Measurements from ENCODE around the gene SH3PXD2B.
"Not testable (repeated sequence)": the region's sequence is repeated elsewhere in the genome, so short reads cannot be mapped to it uniquely, and the experiment has no call there.

SH3PXD2B gene

GRCh38 chr5:172358345-172358744, 96.0 kb downstream of the SH3PXD2B start:
- FAIRE-seq, result no peak

GRCh38 chr5:172356527-172356926, 97.8 kb downstream of the SH3PXD2B start:
- no peak for FAIRE-seq

DNA sequence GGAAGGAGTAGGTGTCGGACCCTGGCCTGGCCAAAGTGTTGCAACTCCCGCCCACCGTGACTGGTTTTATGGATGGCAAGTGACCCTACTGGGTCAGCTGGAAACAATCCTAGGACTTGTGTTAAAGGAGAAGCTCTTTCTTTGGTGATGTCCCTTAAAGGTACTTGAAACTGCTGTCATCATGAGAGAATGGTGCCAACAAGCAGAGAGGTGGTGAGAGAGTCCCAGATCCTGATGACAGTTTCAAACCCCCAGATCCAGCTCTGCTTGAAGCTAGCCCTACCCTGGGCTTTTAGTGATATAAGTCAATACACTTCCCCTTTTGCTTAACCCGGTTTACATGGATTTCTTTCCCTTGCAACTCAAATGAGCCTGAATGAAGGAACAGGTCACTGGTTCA, 98.3 kb downstream of the SH3PXD2B start:
- no peak for FAIRE-seq

- FAIRE-seq, result no peak
Measured at GRCh38 chr5:172353846-172354245, 100.5 kb downstream of the SH3PXD2B start.

DNA sequence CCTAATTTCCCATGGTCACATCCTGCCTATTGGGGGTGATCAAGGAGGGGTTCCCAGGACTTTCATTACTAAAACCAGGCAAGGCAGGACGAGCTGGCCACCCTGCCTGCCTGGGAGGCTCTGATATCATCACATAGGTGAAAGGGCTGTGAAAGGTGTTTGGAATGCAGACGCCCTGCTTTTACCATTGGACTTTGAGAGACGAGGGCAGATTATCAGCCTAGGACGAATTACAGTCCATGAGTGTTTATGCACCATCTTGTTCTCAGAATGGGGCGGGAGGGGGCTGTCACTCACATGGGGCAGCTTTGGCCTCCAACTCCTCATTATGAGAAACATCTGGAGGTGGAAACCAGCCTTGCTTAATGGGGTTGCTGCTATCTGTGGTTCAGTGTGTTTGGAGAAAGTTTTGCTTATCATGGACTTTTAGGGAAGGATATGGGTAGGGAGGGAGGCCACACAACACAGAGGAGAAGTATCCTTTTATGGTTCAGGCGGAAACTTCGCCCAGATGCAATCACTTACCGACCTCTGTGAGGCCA, 101.0 kb downstream of the SH3PXD2B start:
- no peak for FAIRE-seq

DNA sequence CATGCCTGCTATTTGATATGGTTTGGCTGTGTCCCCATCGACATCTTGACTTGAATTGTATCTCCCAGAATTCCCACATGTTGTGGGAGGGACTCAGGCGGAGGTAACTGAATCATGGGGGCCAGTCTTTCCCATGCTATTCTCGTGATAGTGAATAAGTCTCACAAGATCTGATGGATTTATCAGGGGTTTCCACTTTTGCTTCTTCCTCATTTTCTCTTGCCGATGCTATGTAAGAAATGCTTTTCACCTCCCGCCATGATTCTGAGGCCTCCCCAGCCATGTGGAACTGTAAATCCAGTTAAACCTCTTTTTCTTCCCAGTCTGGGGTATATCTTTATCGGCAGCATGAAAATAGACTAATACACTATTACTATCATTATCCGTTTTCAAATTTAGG, 101.8 kb downstream of the SH3PXD2B start:
- not testable (repeated sequence) for FAIRE-seq

GRCh38 chr5:172351240-172351778, 103.0 kb downstream of the SH3PXD2B start:
- FAIRE-seq, result no peak

DNA sequence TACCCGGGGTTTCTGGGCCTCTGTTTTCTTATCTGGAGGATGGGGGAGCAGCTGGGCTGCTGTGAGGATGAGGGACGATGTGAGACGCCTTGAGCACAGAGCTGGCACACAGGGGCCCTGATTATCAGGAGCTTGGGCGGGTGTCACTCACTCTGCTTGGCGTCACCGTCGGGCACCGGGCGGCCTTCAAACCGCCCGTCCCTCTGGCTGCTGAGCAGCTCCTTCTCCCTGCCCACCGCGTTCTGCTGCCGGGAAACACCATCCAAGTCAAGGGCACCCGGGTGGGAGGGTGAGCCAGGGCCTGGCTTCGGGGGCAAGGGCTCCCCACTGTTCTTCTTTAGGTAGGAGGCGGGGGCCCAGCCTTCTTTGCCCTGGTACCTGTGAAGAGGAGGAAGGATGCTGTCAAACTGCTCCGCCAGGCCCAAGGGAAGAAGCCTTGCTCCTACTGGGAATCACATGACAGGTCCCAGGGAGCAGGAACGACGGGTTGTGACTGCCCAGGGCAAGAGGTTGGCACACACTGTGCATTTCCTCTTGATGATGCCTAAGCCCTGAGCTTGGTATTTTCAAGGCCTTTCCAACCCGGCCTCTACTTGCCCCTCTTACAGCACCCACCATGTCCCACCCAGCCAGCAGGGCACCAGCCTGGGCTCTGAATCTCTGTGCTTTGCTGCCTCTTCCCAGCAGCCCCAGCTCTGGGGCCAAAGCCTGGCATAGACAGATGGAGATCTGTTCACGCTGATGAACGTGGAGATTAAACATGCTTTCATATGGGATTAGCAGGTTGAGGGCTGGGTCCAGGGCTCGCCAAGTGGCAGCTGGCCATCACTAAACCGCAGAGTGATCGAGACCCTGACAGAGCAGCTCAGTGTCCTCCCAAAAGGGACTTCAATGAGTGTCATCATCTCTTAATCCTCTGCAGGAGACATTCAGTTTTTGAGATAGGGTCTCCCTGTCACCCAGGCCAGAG, 103.8 kb downstream of the SH3PXD2B start:
- no peak for FAIRE-seq

GRCh38 chr5:172348733-172349132, 105.6 kb downstream of the SH3PXD2B start:
- not testable (repeated sequence) for FAIRE-seq

DNA sequence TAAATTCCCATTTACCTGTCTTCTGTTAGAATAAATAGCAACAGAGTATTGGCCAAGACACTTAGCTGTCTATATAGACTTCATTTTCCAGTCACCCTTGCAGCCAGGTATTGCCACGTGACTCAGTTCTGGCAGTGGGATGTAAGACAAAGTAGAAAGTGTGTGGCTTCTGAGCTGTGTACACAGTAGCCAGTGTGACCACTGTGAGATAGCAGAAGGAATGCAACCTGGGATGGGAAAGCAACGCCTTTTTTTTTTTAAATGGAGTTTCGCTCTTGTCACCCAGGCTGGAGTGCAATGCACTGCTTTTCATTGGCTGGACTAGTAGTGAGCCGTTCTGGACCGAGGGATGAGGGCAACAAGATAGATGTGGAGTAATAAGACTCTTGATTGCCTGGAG, 106.2 kb downstream of the SH3PXD2B start:
- no peak for FAIRE-seq

GRCh38 chr5:172347496-172348052, 106.8 kb downstream of the SH3PXD2B start:
- no peak for FAIRE-seq

GRCh38 chr5:172345881-172346280, 108.4 kb downstream of the SH3PXD2B start:
- FAIRE-seq, result no peak

GRCh38 chr5:172344855-172345409, 109.4 kb downstream of the SH3PXD2B start:
- FAIRE-seq, result no peak

GRCh38 chr5:172343741-172344140, 110.6 kb downstream of the SH3PXD2B start:
- no peak for FAIRE-seq

DNA sequence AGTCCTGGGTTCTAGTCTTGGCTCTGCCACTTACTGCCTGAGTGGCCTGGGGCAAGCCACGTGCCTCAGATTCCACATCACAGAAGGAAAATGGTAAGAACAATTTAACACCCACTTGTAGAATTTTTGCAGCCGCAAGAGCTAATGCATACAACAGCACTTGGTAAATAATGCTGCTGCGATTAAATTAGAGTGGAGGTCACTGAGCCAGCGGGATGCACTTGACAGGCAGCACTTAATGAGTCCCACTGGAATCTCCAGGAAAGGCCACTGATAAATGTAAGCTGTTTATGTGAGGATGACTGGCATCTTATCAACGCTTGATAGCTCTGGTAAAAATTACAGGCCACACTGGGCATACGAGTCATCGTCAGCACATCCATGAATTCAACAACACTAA, 111.4 kb downstream of the SH3PXD2B start:
- no peak for FAIRE-seq

- no peak for FAIRE-seq
Measured at GRCh38 chr5:172339264-172340180, 114.8 kb downstream of the SH3PXD2B start.

- no peak for FAIRE-seq
Measured at GRCh38 chr5:172336676-172337285, 117.5 kb downstream of the SH3PXD2B start.

- no peak for FAIRE-seq
Measured at GRCh38 chr5:172336264-172336663, 118.1 kb downstream of the SH3PXD2B start.

DNA sequence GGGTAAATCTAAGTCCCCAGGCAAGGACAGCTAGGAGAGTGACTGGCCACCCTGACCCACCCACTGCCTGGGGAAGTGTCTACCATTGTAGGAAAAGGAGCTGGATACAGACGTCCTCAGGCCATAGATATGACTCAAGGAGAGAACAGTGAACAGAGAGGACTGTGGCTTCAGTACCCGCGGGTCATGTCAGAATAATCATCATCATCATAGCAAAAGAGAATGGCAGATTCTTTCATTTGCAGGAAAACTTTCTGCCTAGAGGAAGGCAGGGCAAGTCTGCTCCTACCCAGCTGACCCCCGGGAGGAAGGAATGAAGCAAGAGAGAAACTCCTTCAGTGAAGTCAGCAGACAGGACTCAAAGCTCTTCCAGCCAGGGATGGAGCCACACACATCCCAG, 118.6 kb downstream of the SH3PXD2B start:
- FAIRE-seq, result no peak

DNA sequence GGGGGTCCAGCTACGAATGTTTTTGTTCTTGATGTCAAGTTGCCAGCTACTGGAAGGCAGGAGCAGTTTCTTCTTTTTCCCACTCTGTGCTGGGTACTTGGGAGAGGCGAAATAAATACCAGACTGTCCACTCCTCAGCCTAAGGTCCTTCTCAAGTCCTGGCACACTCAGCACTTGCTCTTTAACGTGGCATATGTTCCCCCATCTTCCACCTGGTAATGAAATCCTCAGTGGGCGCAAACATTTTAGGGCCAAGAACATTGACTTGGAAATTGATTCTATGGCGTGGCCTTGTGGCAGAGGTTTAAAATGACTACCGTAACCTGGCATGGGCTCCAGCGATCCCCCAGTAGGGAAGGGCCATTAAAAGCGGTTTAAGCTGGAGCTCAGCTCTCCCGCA, 119.7 kb downstream of the SH3PXD2B start:
- FAIRE-seq, result no peak

- FAIRE-seq, result no peak
Measured at GRCh38 chr5:172334196-172334595, 120.1 kb downstream of the SH3PXD2B start.

DNA sequence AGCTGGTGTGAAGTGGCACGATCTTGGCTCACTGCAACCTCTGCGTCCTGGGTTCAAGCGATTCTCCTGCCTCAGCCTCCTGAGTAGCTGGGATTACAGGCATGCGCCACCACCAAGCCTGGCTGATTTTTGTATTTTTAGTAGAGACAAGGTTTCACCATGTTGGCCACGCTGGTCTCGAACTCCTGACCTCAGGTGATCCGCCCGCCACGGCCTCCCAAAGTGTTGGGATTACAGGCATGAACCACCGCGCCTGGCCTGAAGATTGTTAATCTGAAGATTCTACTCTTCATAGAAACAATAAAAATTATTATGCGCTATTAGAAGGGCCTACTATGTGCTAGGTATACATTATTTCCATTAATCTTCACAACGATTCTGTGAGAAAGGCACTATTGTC, 127.4 kb downstream of the SH3PXD2B start:
- not testable (repeated sequence) for FAIRE-seq

Data from A204.1 (cell line).